K562 (cell line): ENCODE measurements around the gene VRK3. TPM values are rescaled to one million over a fixed set of nuclear protein-coding genes. Genes with fewer than 3 reads are reported as not detected.

ENCODE experiments used
- ATF2 ChIP-seq: sonication (generic); formaldehyde crosslinking; IDR thresholded peaks from 2 replicates; pipeline ENCODE4 v1.8.1; 2022; ENCODE audit warnings: missing genetic modification reagents
- CHD1 ChIP-seq: fragments of 200-600 bp; sonication (generic); IDR thresholded peaks from one replicate; pipeline ENCODE4 v1.6.1; 2012; ENCODE audit warnings: mild to moderate bottlenecking, moderate library complexity, low read length, inconsistent platforms
- CTBP1 ChIP-seq: fragments of 450-650 bp; IDR thresholded peaks from 2 replicates; pipeline ENCODE4 v1.6.1; 2016; ENCODE audit warnings: borderline replicate concordance
- DPF2 ChIP-seq: fragments of 450-650 bp; IDR thresholded peaks from 2 replicates; pipeline ENCODE4 v1.6.1; 2016
- FIP1L1 ChIP-seq: fragments of 200-400 bp; formaldehyde crosslinking; IDR thresholded peaks from 2 replicates; pipeline ENCODE4 v1.6.1; 2018; ENCODE audit warnings: mild to moderate bottlenecking, low read depth, low read length; ENCODE audit not compliant: poor library complexity, severe bottlenecking
- FOXJ2 ChIP-seq: fragments of 200-800 bp; sonication (Bioruptor generic); IDR thresholded peaks from 2 replicates; pipeline ENCODE4 v1.6.1; 2016; ENCODE audit warnings: missing genetic modification characterization, missing compliant biosample characterization
- FOXM1 ChIP-seq, 2 experiments: fragments of 450-650 bp in 1 of 2; sonication (generic) in 1 of 2; formaldehyde crosslinking in 1 of 2; IDR thresholded peaks; 2 replicates each; pipeline versions ENCODE4 v1.6.1 to v1.9.0; 2017 to 2022; ENCODE audit warnings: low read depth in 2 of 2, mild to moderate bottlenecking in 2 of 2, missing genetic modification reagents in 1 of 2, moderate library complexity in 1 of 2
- FOXO4 ChIP-seq: fragments of 450-650 bp; formaldehyde crosslinking; IDR thresholded peaks from 2 replicates; pipeline ENCODE4 v1.4.0; 2020; ENCODE audit warnings: mild to moderate bottlenecking, moderate library complexity
- IRF1 ChIP-seq: sonication (generic); formaldehyde crosslinking; IDR thresholded peaks from 2 replicates; pipeline ENCODE4 v1.8.0; 2022; ENCODE audit warnings: missing genetic modification reagents, mild to moderate bottlenecking, borderline replicate concordance
- KDM1A ChIP-seq, 2 experiments: fragments of 450-650 bp; IDR thresholded peaks; 2 replicates each; pipeline ENCODE4 v1.6.1; 2016; ENCODE audit warnings: mild to moderate bottlenecking in 2 of 2
- L3MBTL2 ChIP-seq: fragments of 450-650 bp; IDR thresholded peaks from 2 replicates; pipeline ENCODE4 v1.6.1; 2016; ENCODE audit warnings: mild to moderate bottlenecking, moderate library complexity
- MEIS2 ChIP-seq: fragments of 450-650 bp; IDR thresholded peaks from 2 replicates; pipeline ENCODE4 v1.6.1; 2014; ENCODE audit warnings: mild to moderate bottlenecking; ENCODE audit not compliant: partially characterized antibody
- PCBP1 ChIP-seq: fragments of 200-400 bp; formaldehyde crosslinking; IDR thresholded peaks from 2 replicates; pipeline ENCODE4 v1.6.1; 2018; ENCODE audit warnings: mild to moderate bottlenecking, low read depth, low read length; ENCODE audit not compliant: poor library complexity, severe bottlenecking
- SETDB1 ChIP-seq: IDR thresholded peaks from one replicate; pipeline ENCODE4 v1.6.1; 2012; ENCODE audit warnings: low read length, control low read depth, inconsistent platforms
- SNRNP70 ChIP-seq: fragments of 200-400 bp; formaldehyde crosslinking; optimal IDR thresholded peaks from 2 replicates; pipeline ENCODE3; 2017; ENCODE audit warnings: low read depth, low read length
- TFE3 ChIP-seq: fragments of 450-650 bp; formaldehyde crosslinking; IDR thresholded peaks from 2 replicates; pipeline ENCODE4 v1.4.0; 2020; ENCODE audit warnings: mild to moderate bottlenecking, mixed read lengths
- TSC22D4 ChIP-seq: fragments of 450-650 bp; IDR thresholded peaks from 2 replicates; pipeline ENCODE4 v1.6.1; 2016; ENCODE audit warnings: missing genetic modification characterization, missing biosample characterization, control low read depth
- XRCC3 ChIP-seq: fragments of 450-650 bp; IDR thresholded peaks from 2 replicates; pipeline ENCODE4 v1.6.1; 2017; ENCODE audit warnings: mild to moderate bottlenecking, moderate library complexity
- ZNF134 ChIP-seq: fragments of 250-450 bp; sonication (Bioruptor Pico); conservative IDR thresholded peaks from 2 replicates; pipeline ENCODE4 v1.4.0; 2020
- ZNF253 ChIP-seq: fragments of 250-450 bp; sonication (Bioruptor Pico); conservative IDR thresholded peaks from 2 replicates; pipeline ENCODE4 v1.6.1; 2021; ENCODE audit warnings: mild to moderate bottlenecking
- ZNF395 ChIP-seq: fragments of 200-800 bp; sonication (Bioruptor generic); IDR thresholded peaks from 2 replicates; pipeline ENCODE4 v1.6.1; 2017; ENCODE audit warnings: missing genetic modification characterization, missing compliant biosample characterization
- polyA plus RNA-seq, 8 experiments: library from polyadenylated mRNA; depleted of rRNA in 4 of 8; stranded (reverse) in 5 of 8; unstranded in 3 of 8; fragments of >200 nt; fragmentation: Nextera tagmentation in 2 of 8; fragmentation: Illumina TruSeq in 1 of 8; extraction: Ambion mirVana in 2 of 8; extraction: Trizol in 1 of 8; gene quantifications; 2 replicates each; pipeline versions ENCODE4 v1.2.1 to v1.2.3, GENCODE V29; 2011 to 2014; ENCODE audit warnings: inconsistent platforms in 1 of 8, missing spikeins in 1 of 8
- total RNA-seq, 7 experiments: library from RNA; depleted of rRNA in 6 of 7; stranded (reverse); fragments of >200 nt in 6 of 7; fragmentation: Illumina TruSeq in 2 of 7; extraction: Trizol in 2 of 7; gene quantifications; 2 replicates each; pipeline versions ENCODE4 v1.2.1 to v1.2.3, GENCODE V29; 2011 to 2021; ENCODE audit warnings: low replicate concordance in 1 of 7

The VRK3 gene
- total and polyA plus RNA-seq, 9 of the 15 experiments (the other 6 are each of a cell fraction or from before 2014, with no cell fraction given), result 25.6 to 94.3 (median 42.9) TPM

- peak; percentile 58; the same call in 1 of the 2 replicates for TF ChIP-seq DPF2
- TF ChIP-seq KDM1A (IDR thresholded peaks at IDR 0.05), result peak in 1 of 2 experiments; percentile 43; a peak in 3 of 4 replicates
- TF ChIP-seq ZNF395 (CRISPR knock-in tag), result peak; percentile 48; the same call in 1 of the 2 replicates
- no peak for TF ChIP-seq SNRNP70
- TF ChIP-seq ATF2 (CRISPR knock-in tag), result no peak
- no peak for TF ChIP-seq CHD1
- TF ChIP-seq ZNF253 (CRISPR knock-in tag), result no peak
- TF ChIP-seq MEIS2, result no peak
- no peak for TF ChIP-seq ZNF134 (CRISPR knock-in tag)
- TF ChIP-seq TSC22D4 (tag), result no peak
- no peak for TF ChIP-seq L3MBTL2
- no peak for TF ChIP-seq TFE3 (CRISPR knock-in tag)
- no peak for TF ChIP-seq FOXO4 (CRISPR knock-in tag)
- no peak for TF ChIP-seq IRF1 (CRISPR knock-in tag)
- TF ChIP-seq XRCC3, result no peak
- no peak for TF ChIP-seq SETDB1
- TF ChIP-seq CTBP1, result no peak
- TF ChIP-seq FOXJ2 (tag), result no peak
- no peak for TF ChIP-seq FIP1L1
- TF ChIP-seq PCBP1, result no peak
- TF ChIP-seq FOXM1 (IDR thresholded peaks at IDR 0.05; ENCODE audit: low read depth), result peak; percentile 38; the same call in 1 of the 2 replicates
- peak; percentile 87; the same call in 1 of the 2 replicates for TF ChIP-seq FOXM1 (CRISPR knock-in tag; IDR thresholded peaks at IDR 0.05; ENCODE audit: low read depth)
Measured at GRCh38 chr19:49981603-49982593, 43.3 kb downstream of the VRK3 start (continued).
